Subcutaneous preadipocyte (primary cell): Measurements from ENCODE around the gene VPS8. TPM values are rescaled to one million over a fixed set of nuclear protein-coding genes. Genes with fewer than 3 reads are reported as not detected.

Experiments
- total RNA-seq: library from RNA; depleted of rRNA; stranded (reverse); fragments of >200 nt; gene quantifications from 2 replicates; pipeline ENCODE4 v1.2.3, GENCODE V29; 2012

Gene VPS8, protein sequence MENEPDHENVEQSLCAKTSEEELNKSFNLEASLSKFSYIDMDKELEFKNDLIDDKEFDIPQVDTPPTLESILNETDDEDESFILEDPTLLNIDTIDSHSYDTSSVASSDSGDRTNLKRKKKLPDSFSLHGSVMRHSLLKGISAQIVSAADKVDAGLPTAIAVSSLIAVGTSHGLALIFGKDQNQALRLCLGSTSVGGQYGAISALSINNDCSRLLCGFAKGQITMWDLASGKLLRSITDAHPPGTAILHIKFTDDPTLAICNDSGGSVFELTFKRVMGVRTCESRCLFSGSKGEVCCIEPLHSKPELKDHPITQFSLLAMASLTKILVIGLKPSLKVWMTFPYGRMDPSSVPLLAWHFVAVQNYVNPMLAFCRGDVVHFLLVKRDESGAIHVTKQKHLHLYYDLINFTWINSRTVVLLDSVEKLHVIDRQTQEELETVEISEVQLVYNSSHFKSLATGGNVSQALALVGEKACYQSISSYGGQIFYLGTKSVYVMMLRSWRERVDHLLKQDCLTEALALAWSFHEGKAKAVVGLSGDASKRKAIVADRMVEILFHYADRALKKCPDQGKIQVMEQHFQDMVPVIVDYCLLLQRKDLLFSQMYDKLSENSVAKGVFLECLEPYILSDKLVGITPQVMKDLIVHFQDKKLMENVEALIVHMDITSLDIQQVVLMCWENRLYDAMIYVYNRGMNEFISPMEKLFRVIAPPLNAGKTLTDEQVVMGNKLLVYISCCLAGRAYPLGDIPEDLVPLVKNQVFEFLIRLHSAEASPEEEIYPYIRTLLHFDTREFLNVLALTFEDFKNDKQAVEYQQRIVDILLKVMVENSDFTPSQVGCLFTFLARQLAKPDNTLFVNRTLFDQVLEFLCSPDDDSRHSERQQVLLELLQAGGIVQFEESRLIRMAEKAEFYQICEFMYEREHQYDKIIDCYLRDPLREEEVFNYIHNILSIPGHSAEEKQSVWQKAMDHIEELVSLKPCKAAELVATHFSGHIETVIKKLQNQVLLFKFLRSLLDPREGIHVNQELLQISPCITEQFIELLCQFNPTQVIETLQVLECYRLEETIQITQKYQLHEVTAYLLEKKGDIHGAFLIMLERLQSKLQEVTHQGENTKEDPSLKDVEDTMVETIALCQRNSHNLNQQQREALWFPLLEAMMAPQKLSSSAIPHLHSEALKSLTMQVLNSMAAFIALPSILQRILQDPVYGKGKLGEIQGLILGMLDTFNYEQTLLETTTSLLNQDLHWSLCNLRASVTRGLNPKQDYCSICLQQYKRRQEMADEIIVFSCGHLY (N-terminal part only)
- total RNA-seq: 43.4 and 56.7 TPM in 2 replicates

DNA sequence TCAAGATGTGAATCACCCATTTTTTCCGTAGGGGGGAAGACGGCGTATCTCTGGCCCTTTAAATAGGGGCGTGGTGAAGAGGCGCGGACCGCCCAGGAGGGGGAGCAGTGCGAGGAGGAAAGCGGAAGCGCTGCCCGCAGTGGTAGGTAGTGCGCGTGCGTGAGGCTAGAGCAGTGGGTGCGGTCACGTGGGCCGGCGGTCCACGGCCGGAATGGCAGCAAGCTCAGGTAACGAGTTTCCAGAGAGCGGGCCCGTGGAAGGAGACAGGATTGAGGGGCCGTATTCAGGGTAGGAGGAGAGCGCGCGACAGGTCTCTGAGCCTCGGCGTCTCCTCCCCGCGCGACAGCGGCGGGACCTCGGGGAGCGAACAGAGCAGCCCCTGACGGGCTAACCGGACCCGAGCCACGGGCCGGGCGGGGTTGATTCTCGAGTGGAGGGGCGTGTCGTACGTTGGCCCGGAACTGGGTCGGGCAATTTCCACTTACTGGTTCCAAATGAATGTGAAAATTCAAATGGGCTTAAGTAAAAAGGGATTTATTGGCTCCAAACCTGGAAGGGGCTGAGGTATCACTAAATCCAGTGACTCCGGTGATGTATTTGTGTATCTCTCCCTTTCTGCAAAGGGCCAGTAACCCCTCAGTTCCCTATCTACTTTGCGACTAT is at the start of gene VPS8:
TSS of gene VPS8 (plus strand) at position 168 of the 663 bp plus-strand sequence. CDS start 12,467 bp downstream, outside the sequence.

Other genes with a start within 250 kb of the VPS8 start
- gene MAGEF1, start 100.1 kb upstream of the VPS8 start, total RNA-seq: 10.9 and 15.8 TPM in 2 replicates